Heart right ventricle (tissue), 16 donors: ENCODE measurements around the gene PHYKPL. TPM values are rescaled to one million over a fixed set of nuclear protein-coding genes. Genes with fewer than 3 reads are reported as not detected.
"Not testable (repeated sequence)": the region's sequence is repeated elsewhere in the genome, so short reads cannot be mapped to it uniquely, and the experiment has no call there.

Experiments used
- ATAC-seq, 8 donors: fragments of 200-7000 bp; cut with Tn5 transposase; one replicate each; pipeline ENCODE4 v1.9.1; 2020; ENCODE audit warnings: mild to moderate bottlenecking in 8 of 8, moderate library complexity in 8 of 8, moderate number of reproducible peaks in 1 of 8
- DNase-seq, 2 donors: peaks; one replicate each; pipeline ENCODE4 v3.0.0-alpha.2; 2020
- H3K27ac ChIP-seq, 10 donors: fragments of 200-600 bp; sonication (generic) in 2 of 10; one replicate each; pipeline versions ENCODE4 v1.5.0 to v1.8.0; 2020 to 2022; ENCODE audit warnings: mild to moderate bottlenecking in 3 of 10
- H3K27me3 ChIP-seq, 7 donors: fragments of 200-600 bp; one replicate each; pipeline ENCODE4 v1.8.0; 2021 to 2022; ENCODE audit warnings: mild to moderate bottlenecking in 2 of 7
- H3K36me3 ChIP-seq, 9 donors: fragments of 200-600 bp; sonication (generic) in 1 of 9; one replicate each; pipeline versions ENCODE4 v1.5.0 to v1.8.0; 2020 to 2022; ENCODE audit warnings: mild to moderate bottlenecking in 2 of 9
- H3K4me1 ChIP-seq, 9 donors: fragments of 200-600 bp; sonication (generic) in 1 of 9; one replicate each; pipeline versions ENCODE4 v1.5.0 to v1.8.0; 2020 to 2022; ENCODE audit warnings: mild to moderate bottlenecking in 4 of 9
- H3K4me3 ChIP-seq, 10 donors: fragments of 200-600 bp; sonication (generic) in 2 of 10; one replicate each; pipeline versions ENCODE4 v1.5.0 to v1.8.0; 2020 to 2022; ENCODE audit warnings: mild to moderate bottlenecking in 7 of 10, moderate library complexity in 2 of 10
- H3K9me3 ChIP-seq, 11 donors: fragments of 200-600 bp in 10 of 11; sonication (generic) in 2 of 11; one replicate each; pipeline versions ENCODE4 v1.5.0 to v1.8.0; 2013 to 2022; ENCODE audit warnings: mild to moderate bottlenecking in 2 of 11, control low read depth in 1 of 11, moderate library complexity in 1 of 11
- WGBS, 2 donors: extraction: QIAGEN DNeasy Blood & Tissue Kit; methylation state at CpG; one replicate each; pipeline ENCODE4 v1.1.7; 2013; ENCODE audit warnings: inconsistent platforms in 1 of 2; 5-methylcytosine and 5-hydroxymethylcytosine counted together
- intact Hi-C, 10 donors: fragments of 100-400 bp; cut with DNase I; formaldehyde crosslinking; loops; one replicate each; pipeline versions ENCODE4 v1.11.1 to v1.14.2; 2022
- polyA plus RNA-seq, 2 donors: library from polyadenylated mRNA; stranded (reverse); fragments of 200-250 nt; gene quantifications; one replicate each; pipeline ENCODE4 v1.2.3, GENCODE V29; 2013
- total RNA-seq, 10 donors: library from RNA; stranded (reverse); fragmentation: NEBNext Ultra II Directional in 3 of 10; extraction: Animal tissue kit (Norgen Biotek cat#: 25700) in 3 of 10; gene quantifications; one replicate each; pipeline versions ENCODE4 v1.2.1 to v1.2.4, GENCODE V29; 2021 to 2023
- TF ChIP-seq, protein P1 (sequence below), 9 donors: fragments of 200-600 bp; sonication (generic) in 2 of 9; IDR thresholded peaks; one replicate each; pipeline versions ENCODE4 v1.5.0 to v1.8.0; 2021 to 2022; ENCODE audit warnings: antibody characterized with exemption in 9 of 9, mild to moderate bottlenecking in 5 of 9, moderate library complexity in 1 of 9
- donor health status: Arrhythmogenic right ventricular cardiomyopathy.
- donor health status: ischemic (EF 13 %, LVEDD 7.1; RV severe dilation, severe dysfunction).
- donor health status: healthy with polysubstance abuse.
- donor health status: DM: no; HTN: yes; CAD: no.
- donor health status: DM: no; HTN: no; CAD: no.
- donor health status: ischemic (EF 25% LVEDD 6.9; RV normal size, moderate dysfunction).
- donor health status: ischemic (EF 25% LVEDD 5.7; RV mildly dilated, moderate dysfunction).
- donor health status: healthy.
- donor health status: DM: yes; HTN: yes; CAD: no.
- donor health status: Ischemic cardiomyopathy.
- donor health status: ischemic (EF 35%, LVEDD 5.7; RV mildly dilated, moderate dysfunction).
- donor health status: nonischemic (EF 11% LVEDD 7.7; RV severe dilation, severe dysfunction).
- donor health status: DM: yes; HTN: yes; CAD: no.
- donor health status: PGD.
- donor health status: ischemic (EF 29% LVEDD 5.4; RV normal size, mild dysfunction).
- donor health status: nonischemic (EF 23%, LVEDD 6.1; RV moderate dilation, normal function).

Gene PHYKPL
- total and polyA plus RNA-seq, 12 donors: 24.8 to 59.8 (median 37.3) TPM

DNA sequence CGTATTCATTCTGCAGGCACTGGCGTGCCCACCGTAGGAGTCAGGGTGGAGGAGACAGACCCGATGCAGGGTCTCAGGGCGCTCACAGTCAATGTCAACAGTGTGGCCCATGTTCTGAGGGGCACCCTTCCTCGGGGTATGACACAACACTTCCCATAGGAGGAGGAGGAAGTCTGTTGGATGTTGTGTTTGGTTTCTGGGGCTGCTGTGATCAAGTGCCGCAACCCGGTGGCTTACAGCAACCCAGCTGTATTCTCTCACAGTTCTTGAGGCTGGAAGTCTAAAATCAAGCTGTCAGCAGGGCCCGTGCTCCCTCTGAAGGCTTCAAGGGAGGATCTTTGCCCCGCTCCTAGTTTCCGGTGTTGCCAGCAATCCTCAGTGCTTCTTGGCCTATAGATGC, 33.9 kb downstream of the PHYKPL start:
- Histone ChIP-seq H3K4me1 (peaks cover 0 to 14% (median 1%) of the 10 kb centered on the region in 9 donors), H3K9me3 (no peaks in the 10 kb centered on the region), H3K27ac (no peak overlapping the region), H3K36me3 (no peaks in the 10 kb centered on the region), H3K27me3 (peaks cover 0 to 16% (median 10%) of the 10 kb centered on the region in 7 donors), H3K4me3 (no peak overlapping the region)
- TF ChIP-seq, protein P1, sequence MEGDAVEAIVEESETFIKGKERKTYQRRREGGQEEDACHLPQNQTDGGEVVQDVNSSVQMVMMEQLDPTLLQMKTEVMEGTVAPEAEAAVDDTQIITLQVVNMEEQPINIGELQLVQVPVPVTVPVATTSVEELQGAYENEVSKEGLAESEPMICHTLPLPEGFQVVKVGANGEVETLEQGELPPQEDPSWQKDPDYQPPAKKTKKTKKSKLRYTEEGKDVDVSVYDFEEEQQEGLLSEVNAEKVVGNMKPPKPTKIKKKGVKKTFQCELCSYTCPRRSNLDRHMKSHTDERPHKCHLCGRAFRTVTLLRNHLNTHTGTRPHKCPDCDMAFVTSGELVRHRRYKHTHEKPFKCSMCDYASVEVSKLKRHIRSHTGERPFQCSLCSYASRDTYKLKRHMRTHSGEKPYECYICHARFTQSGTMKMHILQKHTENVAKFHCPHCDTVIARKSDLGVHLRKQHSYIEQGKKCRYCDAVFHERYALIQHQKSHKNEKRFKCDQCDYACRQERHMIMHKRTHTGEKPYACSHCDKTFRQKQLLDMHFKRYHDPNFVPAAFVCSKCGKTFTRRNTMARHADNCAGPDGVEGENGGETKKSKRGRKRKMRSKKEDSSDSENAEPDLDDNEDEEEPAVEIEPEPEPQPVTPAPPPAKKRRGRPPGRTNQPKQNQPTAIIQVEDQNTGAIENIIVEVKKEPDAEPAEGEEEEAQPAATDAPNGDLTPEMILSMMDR (IDR thresholded peaks at IDR 0.05): no peak
- ATAC-seq (no peak), DNase-seq (no peak)
- intact Hi-C loops: no loop called here
- 77 to 78% methylated on average over 11 of the region's 11 CpGs for WGBS, 2 donors

DNA sequence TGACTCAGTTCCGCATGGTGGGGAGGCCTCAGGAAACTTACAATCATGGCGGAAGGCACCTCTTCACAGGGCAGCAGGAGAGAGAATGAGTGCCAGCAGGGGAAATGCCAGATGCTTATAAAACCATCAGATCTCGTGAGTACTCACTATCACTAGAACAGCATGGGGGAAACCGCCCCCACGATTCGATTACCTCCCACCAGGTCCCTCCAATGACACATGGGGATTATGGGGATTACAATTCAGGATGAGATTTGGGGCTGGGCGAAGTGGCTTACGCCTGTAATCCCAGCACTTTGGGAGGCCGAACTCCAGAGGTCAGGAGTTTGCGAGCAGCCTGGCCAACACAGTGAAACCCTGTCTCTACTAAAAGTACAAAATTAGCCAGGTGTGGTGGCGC, 34.5 kb downstream of the PHYKPL start:
- peaks cover 0 to 12% (median 0%) of the 10 kb centered on the region in 9 donors for H3K4me1 ChIP-seq
- peaks cover 0 to 21% (median 12%) of the 10 kb centered on the region in 7 donors for H3K27me3 ChIP-seq
- H3K4me3 ChIP-seq, DNase-seq, ATAC-seq, H3K27ac ChIP-seq, H3K9me3 ChIP-seq, intact Hi-C loops, H3K36me3 ChIP-seq: not testable (repeated sequence)
- WGBS, 2 donors: 71 to 81% methylated on average over 11 of the region's 11 CpGs

DNA sequence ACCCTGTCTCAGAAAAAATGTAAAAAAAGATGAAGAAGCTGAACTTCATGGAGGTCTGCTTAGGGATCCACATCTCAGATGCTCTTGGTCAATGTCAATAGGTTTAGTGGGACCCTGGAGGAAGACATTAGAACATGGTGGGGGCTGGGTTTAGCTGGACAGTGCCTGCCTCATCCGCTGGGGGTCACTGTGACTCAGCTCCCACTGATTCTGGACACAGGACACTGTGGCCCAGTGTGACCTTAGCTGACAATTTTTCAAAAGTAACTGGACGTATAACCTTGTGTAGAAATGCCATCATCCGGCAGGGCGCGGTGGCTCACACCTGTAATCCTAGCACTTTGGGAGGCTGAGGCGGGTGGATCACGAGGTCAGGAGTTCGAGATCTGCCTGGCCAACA, 35.6 kb downstream of the PHYKPL start:
- H3K27me3 ChIP-seq: peaks cover 0 to 25% (median 16%) of the 10 kb centered on the region in 7 donors
- DNase-seq (no peak), ATAC-seq (peak in 3 of 8 donors; percentile 34 to 51 (median 50))
- H3K9me3 ChIP-seq: no peaks in the 10 kb centered on the region
- TF ChIP-seq, protein P1 (IDR thresholded peaks at IDR 0.05): peak in 7 of 9 donors; percentile 32 to 46 (median 40)
- no peaks in the 10 kb centered on the region for H3K36me3 ChIP-seq
- intact Hi-C loops: no loop called here
- H3K27ac ChIP-seq: no peak overlapping the region
- H3K4me3 ChIP-seq: no peak overlapping the region
- WGBS, 2 donors: 81 to 83% methylated on average over 8 of the region's 8 CpGs
- H3K4me1 ChIP-seq: peaks cover 0 to 10% (median 0%) of the 10 kb centered on the region in 9 donors

DNA sequence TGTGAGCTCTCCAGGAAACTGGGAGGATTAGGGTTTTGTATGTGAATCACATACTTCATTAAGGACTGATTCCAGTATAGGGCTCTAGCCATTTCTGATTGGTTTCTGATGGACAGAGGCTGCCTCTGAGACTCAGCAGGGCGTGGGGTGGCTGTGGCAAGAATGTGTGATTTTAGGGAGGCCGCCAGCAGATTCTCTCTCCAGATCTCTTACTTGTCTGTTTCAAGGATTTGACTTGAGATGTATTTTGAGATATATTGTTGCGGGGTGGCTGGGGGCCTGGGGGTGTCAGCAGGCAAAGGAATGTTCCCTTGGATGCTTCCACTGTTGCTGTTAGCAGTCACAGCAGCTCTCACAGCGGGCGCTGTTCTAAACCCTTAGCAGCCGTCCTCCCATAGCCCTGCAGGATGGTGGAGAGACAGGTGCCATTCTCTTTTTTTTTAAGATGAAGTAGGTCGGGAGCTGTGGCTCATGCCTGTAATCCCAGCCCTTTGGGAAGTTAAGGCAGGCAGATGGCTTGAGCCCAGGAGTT, 36.3 kb downstream of the PHYKPL start:
- ATAC-seq: no peak
- TF ChIP-seq, protein P1 (IDR thresholded peaks at IDR 0.05): no peak
- DNase-seq: no peak
- H3K4me1 ChIP-seq: peaks cover 0 to 6% (median 0%) of the 10 kb centered on the region in 9 donors
- intact Hi-C loops: no loop called here
- 73 to 78% methylated on average over 7 of the region's 7 CpGs for WGBS, 2 donors
- no peaks in the 10 kb centered on the region for H3K36me3 ChIP-seq
- H3K27ac ChIP-seq: no peak overlapping the region
- H3K9me3 ChIP-seq: no peaks in the 10 kb centered on the region
- peaks cover 0 to 26% (median 16%) of the 10 kb centered on the region in 7 donors for H3K27me3 ChIP-seq
- no peak overlapping the region for H3K4me3 ChIP-seq

DNA sequence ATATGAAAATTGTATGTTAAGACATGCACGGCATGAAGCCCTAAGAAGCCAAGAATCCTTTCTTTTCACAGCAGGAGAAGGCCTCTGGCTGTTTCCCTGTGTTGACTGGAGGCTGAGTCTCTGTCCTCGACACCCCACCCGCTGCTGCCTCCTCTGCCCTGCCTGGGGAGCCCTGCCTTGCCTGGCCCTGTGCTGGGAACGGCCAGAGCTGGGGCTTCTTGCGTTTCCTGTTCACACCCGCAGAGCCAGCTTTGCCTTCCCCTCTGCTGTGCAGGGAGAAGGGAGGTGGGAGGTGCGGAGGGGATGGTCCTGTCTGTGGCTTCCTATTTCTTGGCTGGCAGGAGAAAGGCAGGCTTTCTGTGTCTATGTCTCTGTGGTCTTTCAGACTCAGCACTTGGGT, 38.6 kb downstream of the PHYKPL start:
- no peak for ATAC-seq

More for the DNA sequence above, 38.6 kb downstream of the PHYKPL start:
- H3K27me3 ChIP-seq: peaks cover 0 to 36% (median 16%) of the 10 kb centered on the region in 7 donors
- WGBS, 2 donors: 30 to 40% methylated on average over 7 of the region's 7 CpGs
- no peaks in the 10 kb centered on the region for H3K9me3 ChIP-seq
- intact Hi-C loops: no loop called here
- peaks cover 0 to 6% (median 0%) of the 10 kb centered on the region in 9 donors for H3K4me1 ChIP-seq
- TF ChIP-seq, protein P1 (IDR thresholded peaks at IDR 0.05): no peak
- DNase-seq: no peak
- no peak overlapping the region for H3K27ac ChIP-seq
- H3K36me3 ChIP-seq: no peaks in the 10 kb centered on the region
- H3K4me3 ChIP-seq: no peak overlapping the region
